ENCODE measurements around the gene HELZ. TPM values are rescaled to one million over a fixed set of nuclear protein-coding genes. Genes with fewer than 3 reads are reported as not detected.
A peak's percentile ranks its signal among the peaks of the same experiment; 100 is the strongest.

HELZ gene
- polyA plus RNA-seq, 3 donors: 24.8 to 44.1 (median 39.9) TPM

- Histone ChIP-seq H3K9ac (ENCODE audit: insufficient read depth, low read length, poor library complexity, severe bottlenecking) (no peak overlapping the region), H3K79me2 (ENCODE audit: insufficient read depth, low read length) (no peaks in the 10 kb centered on the region), H3K36me3 (replicated peaks in 1 of 2; ENCODE audit: control insufficient read depth in 1 of 2, insufficient read depth in 2 of 2, low read length in 2 of 2) (peaks cover 6 to 18% of the 10 kb centered on the region in 2 donors), H3K4me2 (replicated peaks; ENCODE audit: extremely low read depth, low read length, poor library complexity, severe bottlenecking) (no peak overlapping the region), H3K27ac (ENCODE audit: low read depth in 1 of 2, low read length in 2 of 2) (no peak overlapping the region), H2AFZ (ENCODE audit: insufficient read depth, low read depth, low read length, poor library complexity, severe bottlenecking) (no peak overlapping the region), H3K27me3 (ENCODE audit: control insufficient read depth in 2 of 2, insufficient read depth in 2 of 2, low read length in 2 of 2) (no peaks in the 10 kb centered on the region), H3K4me1 (ENCODE audit: control insufficient read depth in 1 of 2, insufficient read depth in 2 of 2, low read length in 2 of 2) (no peaks in the 10 kb centered on the region), H3K4me3 (replicated peaks in 1 of 3; ENCODE audit: low read depth in 2 of 3, low read length in 3 of 3) (no peak overlapping the region), H4K20me1 (ENCODE audit: insufficient read depth, low read length) (peaks cover 14% of the 10 kb centered on the region), H3K9me3 (replicated peaks in 1 of 2; ENCODE audit: control insufficient read depth in 1 of 2, insufficient read depth in 1 of 2, low read length in 2 of 2) (no peaks in the 10 kb centered on the region)
- DNase-seq: no peak
- intact Hi-C loops (cut with micrococcal nuclease): no loop called here
- no peaks in the 10 kb centered on the region for H3K4me1 Mint-ChIP-seq
- no peak overlapping the region for H3K4me3 Mint-ChIP-seq
- H3K27me3 Mint-ChIP-seq (ENCODE audit: low read depth in 3 of 3): no peaks in the 10 kb centered on the region
- H3K27ac Mint-ChIP-seq: peak overlapping the region in 1 of 7 donors; percentile 5
- H3K36me3 Mint-ChIP-seq: peaks cover 13 to 22% of the 10 kb centered on the region in 2 donors
- peaks cover 0 to 3% (median 0%) of the 10 kb centered on the region in 7 donors for H3K9me3 Mint-ChIP-seq
- WGBS (ENCODE audit: insufficient coverage): 94% methylated on average over 12 of the region's 13 CpGs
- TF ChIP-seq CTCF (IDR thresholded peaks at IDR 0.05): no peak
Measured at GRCh38 chr17:67067571-67068482, 177.2 kb downstream of the HELZ start.

GRCh38 chr17:67066717-67067116 lies 178.3 kb downstream of the HELZ start:
- Histone ChIP-seq H3K9ac (ENCODE audit: insufficient read depth, low read length, poor library complexity, severe bottlenecking) (no peak overlapping the region), H3K36me3 (replicated peaks in 1 of 2; ENCODE audit: control insufficient read depth in 1 of 2, insufficient read depth in 2 of 2, low read length in 2 of 2) (peaks cover 0 to 8% of the 10 kb centered on the region in 2 donors), H3K4me2 (replicated peaks; ENCODE audit: extremely low read depth, low read length, poor library complexity, severe bottlenecking) (no peak overlapping the region), H3K4me1 (ENCODE audit: control insufficient read depth in 1 of 2, insufficient read depth in 2 of 2, low read length in 2 of 2) (no peaks in the 10 kb centered on the region), H3K79me2 (ENCODE audit: insufficient read depth, low read length) (no peaks in the 10 kb centered on the region), H4K20me1 (ENCODE audit: insufficient read depth, low read length) (peaks cover 7% of the 10 kb centered on the region), H3K27ac (ENCODE audit: low read depth in 1 of 2, low read length in 2 of 2) (no peak overlapping the region), H3K4me3 (replicated peaks in 1 of 3; ENCODE audit: low read depth in 2 of 3, low read length in 3 of 3) (no peak overlapping the region), H3K27me3 (ENCODE audit: control insufficient read depth in 2 of 2, insufficient read depth in 2 of 2, low read length in 2 of 2) (no peaks in the 10 kb centered on the region), H3K9me3 (replicated peaks in 1 of 2; ENCODE audit: control insufficient read depth in 1 of 2, insufficient read depth in 1 of 2, low read length in 2 of 2) (no peaks in the 10 kb centered on the region), H2AFZ (ENCODE audit: insufficient read depth, low read depth, low read length, poor library complexity, severe bottlenecking) (no peak overlapping the region)
- Mint-ChIP-seq H3K27ac (no peak overlapping the region), H3K27me3 (ENCODE audit: low read depth in 3 of 3) (no peaks in the 10 kb centered on the region), H3K9me3 (peaks cover 0 to 4% (median 0%) of the 10 kb centered on the region in 7 donors), H3K4me1 (no peaks in the 10 kb centered on the region), H3K4me3 (no peak overlapping the region), H3K36me3 (peaks cover 7 to 12% of the 10 kb centered on the region in 2 donors)
- intact Hi-C loops (cut with micrococcal nuclease): no loop called here
- DNase-seq: no peak
- WGBS (ENCODE audit: insufficient coverage): 90% methylated on average over 2 of the region's 2 CpGs
- TF ChIP-seq CTCF (IDR thresholded peaks at IDR 0.05): no peak

Data from CD14-positive monocyte (primary cell).